Cardiac ventricle fibroblast (primary cell): Measurements from ENCODE around the gene ARHGAP5. TPM values are rescaled to one million over a fixed set of nuclear protein-coding genes. Genes with fewer than 3 reads are reported as not detected.

ENCODE experiments used
- total RNA-seq: library from RNA; depleted of rRNA; stranded (reverse); fragments of >200 nt; gene quantifications from 2 replicates; pipeline ENCODE4 v1.2.3, GENCODE V29; 2015

The ARHGAP5 gene
- total RNA-seq: 35.5 and 46.2 TPM in 2 replicates

GRCh38 chr14:32077081-32078022, at the start of gene ARHGAP5:
Gene ARHGAP5, plus strand, starts transcription at chr14:32077304. Its CDS starts 13,366 bp downstream, at chr14:32090670.

GRCh38 chr14:32201816-32202490, 124.8 kb downstream of the ARHGAP5 start, which contains the start of gene RNU6-7:
Gene RNU6-7, plus strand, starts transcription at chr14:32202045.

GRCh38 chr14:32202998-32203882, 126.1 kb downstream of the ARHGAP5 start, which contains the start of gene RNU6-8:
Gene RNU6-8, minus strand, starts transcription at chr14:32203269.

Other genes starting within 250 kb of the ARHGAP5 start
- gene RNU6-7, start 124.7 kb downstream of the ARHGAP5 start, total RNA-seq: not detected in 2 replicates
- gene RNU6-8, start 126.0 kb downstream of the ARHGAP5 start, total RNA-seq: not detected in 2 replicates